ENCODE data around the gene ZNF425. TPM values are rescaled to one million over a fixed set of nuclear protein-coding genes. Genes with fewer than 3 reads are reported as not detected.
"Not testable (repeated sequence)": the region's sequence is repeated elsewhere in the genome, so short reads cannot be mapped to it uniquely, and the experiment has no call there.

Gene ZNF425
- total RNA-seq, 1 donor from 2014 or later: 4.9 TPM

DNA sequence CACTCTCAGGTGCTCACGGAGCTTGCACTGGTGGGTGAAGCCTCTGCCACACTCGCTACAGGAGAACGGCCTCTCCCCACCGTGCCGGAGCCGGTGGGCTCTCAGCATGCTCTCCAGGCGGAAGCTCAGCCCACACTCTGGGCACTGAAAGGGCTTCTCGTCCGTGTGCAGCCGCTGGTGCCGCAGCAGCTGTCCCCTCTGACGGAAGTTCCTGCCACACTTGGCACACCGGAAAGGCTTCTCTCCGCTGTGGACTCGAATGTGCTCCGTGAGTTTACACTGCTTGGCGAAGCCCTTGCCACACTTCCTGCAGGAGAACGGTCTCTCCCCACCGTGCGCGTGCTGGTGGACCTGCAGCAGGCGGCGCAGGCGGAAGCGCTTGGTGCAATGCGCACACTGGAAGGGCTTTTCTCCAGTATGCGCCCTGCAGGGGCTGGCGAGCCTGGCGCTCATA is 54.9 kb downstream of the ZNF425 start:
- DNase-seq (ENCODE audit: low read depth, low spot score): no peak
- Mint-ChIP-seq H3K9me3 (no peaks in the 10 kb centered on the region), H3K27ac (ENCODE audit: unreplicated experiment) (no peak overlapping the region), H3K36me3 (ENCODE audit: low read depth) (peaks cover 15% of the 10 kb centered on the region), H3K27me3 (ENCODE audit: low read depth) (no peaks in the 10 kb centered on the region), H3K4me3 (no peak overlapping the region), H3K4me1 (no peaks in the 10 kb centered on the region)
- TF ChIP-seq, protein P1, sequence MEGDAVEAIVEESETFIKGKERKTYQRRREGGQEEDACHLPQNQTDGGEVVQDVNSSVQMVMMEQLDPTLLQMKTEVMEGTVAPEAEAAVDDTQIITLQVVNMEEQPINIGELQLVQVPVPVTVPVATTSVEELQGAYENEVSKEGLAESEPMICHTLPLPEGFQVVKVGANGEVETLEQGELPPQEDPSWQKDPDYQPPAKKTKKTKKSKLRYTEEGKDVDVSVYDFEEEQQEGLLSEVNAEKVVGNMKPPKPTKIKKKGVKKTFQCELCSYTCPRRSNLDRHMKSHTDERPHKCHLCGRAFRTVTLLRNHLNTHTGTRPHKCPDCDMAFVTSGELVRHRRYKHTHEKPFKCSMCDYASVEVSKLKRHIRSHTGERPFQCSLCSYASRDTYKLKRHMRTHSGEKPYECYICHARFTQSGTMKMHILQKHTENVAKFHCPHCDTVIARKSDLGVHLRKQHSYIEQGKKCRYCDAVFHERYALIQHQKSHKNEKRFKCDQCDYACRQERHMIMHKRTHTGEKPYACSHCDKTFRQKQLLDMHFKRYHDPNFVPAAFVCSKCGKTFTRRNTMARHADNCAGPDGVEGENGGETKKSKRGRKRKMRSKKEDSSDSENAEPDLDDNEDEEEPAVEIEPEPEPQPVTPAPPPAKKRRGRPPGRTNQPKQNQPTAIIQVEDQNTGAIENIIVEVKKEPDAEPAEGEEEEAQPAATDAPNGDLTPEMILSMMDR (conservative IDR thresholded peaks at IDR 0.05): no peak

DNA sequence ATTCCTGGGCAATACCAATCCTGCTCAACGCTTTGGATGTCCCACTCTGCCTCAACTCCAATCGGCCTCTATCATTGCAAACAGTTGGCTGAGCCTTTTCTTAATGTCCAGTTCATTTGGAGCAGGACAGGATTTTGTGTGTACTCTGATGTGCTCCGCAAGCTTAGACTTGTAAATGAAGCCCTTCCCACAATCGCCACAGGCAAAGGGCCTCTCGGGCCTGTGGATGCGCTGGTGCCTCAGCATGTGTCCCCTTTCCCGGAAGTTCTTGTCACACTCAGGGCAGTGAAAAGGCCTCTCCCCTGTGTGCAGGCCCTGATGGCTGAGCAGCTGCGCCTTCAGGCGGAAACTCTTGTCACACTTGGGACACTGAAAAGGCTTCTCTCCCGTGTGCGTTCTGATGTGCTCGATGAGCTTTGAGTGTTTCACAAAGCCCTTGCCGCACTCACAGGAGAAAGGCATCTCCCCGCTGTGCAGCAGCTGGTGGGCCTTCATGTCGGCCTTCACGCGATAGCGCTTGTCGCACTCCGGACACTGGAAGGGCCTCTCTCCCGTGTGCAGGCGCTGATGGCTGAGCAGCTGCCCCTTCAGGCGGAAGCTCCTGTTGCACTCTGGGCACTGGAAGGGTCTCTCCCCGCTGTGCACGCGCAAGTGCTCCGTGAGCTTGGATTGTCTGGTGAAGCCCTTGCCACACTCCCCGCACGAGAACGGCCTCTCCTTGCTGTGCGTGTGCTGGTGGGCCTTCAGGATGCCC is 55.6 kb downstream of the ZNF425 start:
- DNase-seq (ENCODE audit: low read depth, low spot score): no peak
- H3K36me3 Mint-ChIP-seq (ENCODE audit: low read depth): peaks cover 15% of the 10 kb centered on the region
- H3K27me3 Mint-ChIP-seq (ENCODE audit: low read depth): no peaks in the 10 kb centered on the region
- no peak overlapping the region for H3K27ac Mint-ChIP-seq (ENCODE audit: unreplicated experiment)
- H3K4me3 Mint-ChIP-seq: no peak overlapping the region
- TF ChIP-seq, protein P1 (conservative IDR thresholded peaks at IDR 0.05): no peak
- no peaks in the 10 kb centered on the region for H3K4me1 Mint-ChIP-seq
- no peaks in the 10 kb centered on the region for H3K9me3 Mint-ChIP-seq

DNA sequence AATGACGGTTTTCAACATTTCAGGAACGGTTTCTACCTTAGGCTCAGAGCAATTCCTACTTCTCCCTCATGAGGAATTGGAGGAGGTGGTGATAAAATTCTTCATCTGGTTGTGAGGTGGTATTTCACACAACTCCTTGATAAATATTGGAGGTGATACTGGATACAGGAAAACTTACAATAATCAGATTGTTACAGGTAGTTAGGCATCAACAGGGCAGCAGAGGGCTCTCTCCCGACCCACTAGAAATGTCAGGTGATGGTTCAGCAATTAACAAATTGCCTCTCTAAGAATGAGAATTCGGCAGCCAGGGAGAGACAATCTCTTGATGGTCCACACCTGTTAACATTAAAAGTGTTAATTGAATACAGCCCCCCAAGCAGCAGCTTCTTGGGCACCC is 58.3 kb downstream of the ZNF425 start:
- Mint-ChIP-seq H3K9me3 (no peaks in the 10 kb centered on the region), H3K27me3 (ENCODE audit: low read depth) (no peaks in the 10 kb centered on the region), H3K27ac (ENCODE audit: unreplicated experiment) (no peak overlapping the region), H3K36me3 (ENCODE audit: low read depth) (peaks cover 15% of the 10 kb centered on the region), H3K4me1 (peaks cover 9% of the 10 kb centered on the region), H3K4me3 (peak overlapping the region; percentile 21)
- TF ChIP-seq, protein P1 (conservative IDR thresholded peaks at IDR 0.05): no peak
- no peak for DNase-seq (ENCODE audit: low read depth, low spot score)

DNA sequence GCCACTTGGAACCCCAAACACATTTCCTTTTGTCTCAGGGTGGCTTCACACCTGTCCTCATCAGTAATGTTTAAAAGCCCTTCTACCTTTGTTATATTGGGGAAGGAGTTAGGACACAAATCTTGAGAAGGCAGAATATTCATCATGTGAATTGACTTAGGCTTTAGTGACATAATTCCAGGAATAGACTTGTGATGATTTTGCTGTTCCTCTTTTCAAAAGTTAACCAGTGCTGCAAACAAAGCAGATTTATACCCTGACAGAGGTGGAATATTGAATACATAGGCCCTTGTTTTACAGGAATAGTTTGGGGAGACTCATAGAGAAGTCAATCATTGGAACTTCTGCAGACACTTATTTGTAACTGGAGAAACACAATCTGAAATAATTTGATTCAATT is 62.6 kb downstream of the ZNF425 start:
- TF ChIP-seq, protein P1 (conservative IDR thresholded peaks at IDR 0.05): no peak
- no peak for DNase-seq (ENCODE audit: low read depth, low spot score)
- H3K27ac Mint-ChIP-seq (ENCODE audit: unreplicated experiment): no peak overlapping the region

DNA sequence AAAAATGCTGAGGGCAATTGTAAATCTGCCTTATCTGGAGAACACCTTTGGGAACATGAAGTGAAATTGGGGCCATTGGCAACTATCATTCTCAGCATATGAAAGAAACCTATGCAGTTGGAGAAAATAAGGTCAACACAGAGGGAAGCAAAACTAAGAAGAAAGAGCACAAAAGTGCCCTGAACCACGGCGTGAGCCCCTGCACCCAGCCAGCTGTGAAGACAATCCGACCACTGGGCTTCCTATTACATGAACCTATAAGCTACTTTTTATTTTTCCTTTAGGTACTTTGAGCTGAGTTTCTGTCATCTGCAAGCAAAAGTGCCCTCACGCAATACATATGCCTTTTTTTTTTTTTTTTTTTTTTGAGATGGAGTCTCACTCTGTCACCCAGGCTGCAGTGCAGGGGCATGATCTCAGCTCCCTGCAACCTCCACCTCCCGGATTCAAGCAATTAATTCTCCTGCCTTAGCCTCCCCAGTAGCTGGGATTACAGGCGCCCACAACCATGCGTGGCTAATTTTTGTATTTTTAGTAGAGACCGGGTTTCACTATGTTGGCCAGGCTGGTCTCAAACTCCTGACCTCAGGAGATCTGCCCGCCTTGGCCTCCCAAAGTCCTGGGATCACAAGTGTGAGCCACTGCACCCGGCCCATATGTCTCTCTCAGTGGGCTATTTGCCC is 63.8 kb downstream of the ZNF425 start:
- H3K36me3 Mint-ChIP-seq (ENCODE audit: low read depth); H3K27me3 Mint-ChIP-seq (ENCODE audit: low read depth); H3K9me3 Mint-ChIP-seq; H3K27ac Mint-ChIP-seq (ENCODE audit: unreplicated experiment); DNase-seq (ENCODE audit: low read depth, low spot score): not testable (repeated sequence)
- Mint-ChIP-seq H3K4me3 (peak overlapping the region; percentile 60), H3K4me1 (peaks cover 14% of the 10 kb centered on the region)

More for the DNA sequence above, 62.6 kb downstream of the ZNF425 start:
- Mint-ChIP-seq H3K4me3 (peak overlapping the region; percentile 60), H3K27me3 (ENCODE audit: low read depth) (no peaks in the 10 kb centered on the region), H3K4me1 (peaks cover 14% of the 10 kb centered on the region), H3K9me3 (no peaks in the 10 kb centered on the region), H3K36me3 (ENCODE audit: low read depth) (peaks cover 5% of the 10 kb centered on the region)

DNA sequence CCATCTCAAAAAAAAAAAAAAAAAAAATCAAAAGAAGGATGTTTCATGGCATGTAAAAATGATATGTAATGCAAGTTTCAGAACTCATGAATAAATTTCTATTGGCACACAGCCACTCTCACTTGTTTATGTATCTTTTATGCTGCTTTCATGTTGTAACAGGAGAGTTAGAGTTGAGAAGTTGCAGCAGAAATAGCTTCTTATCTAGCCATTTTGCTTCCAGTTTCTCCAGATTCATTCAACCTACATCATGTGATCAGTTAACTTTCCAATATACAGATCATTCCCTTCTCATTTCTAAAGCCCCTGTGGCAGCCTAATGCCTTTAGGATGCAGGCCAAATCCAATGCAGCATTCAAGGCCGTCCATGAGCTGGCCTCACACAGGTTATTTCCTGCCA is 66.0 kb downstream of the ZNF425 start:
- no peaks in the 10 kb centered on the region for H3K36me3 Mint-ChIP-seq (ENCODE audit: low read depth)
- no peaks in the 10 kb centered on the region for H3K9me3 Mint-ChIP-seq
- H3K4me1 Mint-ChIP-seq: peaks cover 12% of the 10 kb centered on the region
- H3K27ac Mint-ChIP-seq (ENCODE audit: unreplicated experiment): no peak overlapping the region
- H3K27me3 Mint-ChIP-seq (ENCODE audit: low read depth): no peaks in the 10 kb centered on the region
- DNase-seq (ENCODE audit: low read depth, low spot score): no peak
- H3K4me3 Mint-ChIP-seq: peak overlapping the region; percentile 21
- TF ChIP-seq, protein P1 (conservative IDR thresholded peaks at IDR 0.05): no peak

Data from neural crest cell (in vitro differentiated cells).